ENCODE measurements around the gene ACTR2. TPM values are rescaled to one million over a fixed set of nuclear protein-coding genes. Genes with fewer than 3 reads are reported as not detected.

ACTR2 gene
- total and polyA plus RNA-seq, 8 donors, result 19.8 to 115 (median 58.9) TPM

- Histone ChIP-seq H3K9me3 (no peaks in the 10 kb centered on the region), H3K27me3 (no peaks in the 10 kb centered on the region), H3K27ac (no peak overlapping the region), H3K36me3 (no peaks in the 10 kb centered on the region), H3K4me1 (no peaks in the 10 kb centered on the region), H3K4me3 (no peak overlapping the region)
- no peak for FAIRE-seq
- intact Hi-C loops (cut with DNase I), result no loop called here
- no peak for DNase-seq
- WGBS, 2 donors, result 69% methylated on average over 21 of the region's 21 CpGs
- ATAC-seq, result no peak
- TF ChIP-seq CTCF (IDR thresholded peaks at IDR 0.05), result no peak
Measured at GRCh38 chr2:65292461-65293011, 64.9 kb downstream of the ACTR2 start.

- DNase-seq (no peak), FAIRE-seq (no peak), ATAC-seq (no peak)
- Histone ChIP-seq H3K4me1 (no peaks in the 10 kb centered on the region), H3K27me3 (no peaks in the 10 kb centered on the region), H3K4me3 (no peak overlapping the region), H3K36me3 (no peaks in the 10 kb centered on the region), H3K27ac (no peak overlapping the region), H3K9me3 (no peaks in the 10 kb centered on the region)
- 90 to 93% methylated on average over 5 of the region's 5 CpGs for WGBS, 2 donors
- intact Hi-C loops (cut with DNase I), result no loop called here
- no peak for TF ChIP-seq CTCF (IDR thresholded peaks at IDR 0.05)
Measured at GRCh38 chr2:65293376-65293775, 65.7 kb downstream of the ACTR2 start.

- WGBS, 2 donors, result 59 to 65% methylated on average over 6 of the region's 6 CpGs
- Histone ChIP-seq H3K4me1 (no peaks in the 10 kb centered on the region), H3K27me3 (no peaks in the 10 kb centered on the region), H3K36me3 (no peaks in the 10 kb centered on the region), H3K4me3 (no peak overlapping the region), H3K9me3 (no peaks in the 10 kb centered on the region), H3K27ac (no peak overlapping the region)
- ATAC-seq, result no peak
- intact Hi-C loops (cut with DNase I), result no loop called here
- no peak for DNase-seq
- no peak for FAIRE-seq
- TF ChIP-seq CTCF (IDR thresholded peaks at IDR 0.05), result no peak
Measured at GRCh38 chr2:65294136-65294535, 66.5 kb downstream of the ACTR2 start.

- Histone ChIP-seq H3K36me3 (no peaks in the 10 kb centered on the region), H3K4me1 (no peaks in the 10 kb centered on the region), H3K4me3 (no peak overlapping the region), H3K27me3 (no peaks in the 10 kb centered on the region), H3K9me3 (no peaks in the 10 kb centered on the region), H3K27ac (no peak overlapping the region)
- DNase-seq, result no peak
- intact Hi-C loops (cut with DNase I), result no loop called here
- FAIRE-seq, result no peak
- WGBS, 2 donors, result 52 to 57% methylated on average over 6 of the region's 6 CpGs
- no peak for TF ChIP-seq CTCF (IDR thresholded peaks at IDR 0.05)
- ATAC-seq, result peak in 2 of 4 donors; percentile 60 to 76
Measured at GRCh38 chr2:65294701-65295100, 67.1 kb downstream of the ACTR2 start.

- intact Hi-C loops (cut with DNase I), result no loop called here
Measured at GRCh38 chr2:65296971-65297370, 69.3 kb downstream of the ACTR2 start.

More at GRCh38 chr2:65296971-65297370, 69.3 kb downstream of the ACTR2 start:
- DNase-seq, result no peak
- Histone ChIP-seq H3K27me3 (no peaks in the 10 kb centered on the region), H3K4me1 (no peaks in the 10 kb centered on the region), H3K27ac (no peak overlapping the region), H3K36me3 (no peaks in the 10 kb centered on the region), H3K9me3 (no peaks in the 10 kb centered on the region), H3K4me3 (no peak overlapping the region)
- 89 to 90% methylated on average over 7 of the region's 7 CpGs for WGBS, 2 donors
- no peak for ATAC-seq
- no peak for FAIRE-seq
- no peak for TF ChIP-seq CTCF (IDR thresholded peaks at IDR 0.05)
